Kidney (tissue), 14 donors: ENCODE measurements around the gene PRR33. TPM values are rescaled to one million over a fixed set of nuclear protein-coding genes. Genes with fewer than 3 reads are reported as not detected.
A peak's percentile ranks its signal among the peaks of the same experiment; 100 is the strongest.

ENCODE experiments used
- DNase-seq, 5 donors: peaks; one replicate each; pipeline ENCODE4 v3.0.0-alpha.2; 2013 to 2020
- FAIRE-seq: peaks from 2 replicates; lab custom pipeline; 2012; peaks lifted over from hg19 to GRCh38; lab: Jason Lieb, UNC
- H3K27ac ChIP-seq, 2 donors: one replicate each; pipeline ENCODE4 v1.7.0; 2013; ENCODE audit warnings: low read depth in 2 of 2, low read length in 2 of 2, inconsistent platforms in 1 of 2
- H3K27me3 ChIP-seq: one replicate; pipeline ENCODE4 v1.7.1; 2013; ENCODE audit warnings: low read length, inconsistent platforms; ENCODE audit not compliant: control insufficient read depth, insufficient read depth
- H3K36me3 ChIP-seq, 3 donors: one replicate each; pipeline versions ENCODE4 v1.7.0 to v1.7.1; 2013; ENCODE audit warnings: low read length in 3 of 3, control low read depth in 1 of 3, inconsistent platforms in 1 of 3; ENCODE audit not compliant: insufficient read depth in 3 of 3, control insufficient read depth in 2 of 3
- H3K4me1 ChIP-seq, 3 donors: one replicate each; pipeline versions ENCODE4 v1.7.0 to v1.7.1; 2013; ENCODE audit warnings: low read length in 3 of 3, inconsistent platforms in 1 of 3, low read depth in 1 of 3; ENCODE audit not compliant: control insufficient read depth in 2 of 3, insufficient read depth in 2 of 3
- H3K4me3 ChIP-seq, 3 donors: one replicate each; pipeline versions ENCODE4 v1.7.0 to v1.8.1; 2013; ENCODE audit warnings: low read length in 3 of 3, control low read depth in 1 of 3, inconsistent platforms in 1 of 3
- H3K9ac ChIP-seq, 3 donors: one replicate each; pipeline versions ENCODE4 v1.7.0 to v1.7.1; 2013; ENCODE audit warnings: low read length in 3 of 3, control low read depth in 1 of 3, inconsistent platforms in 1 of 3
- H3K9me3 ChIP-seq, 3 donors: one replicate each; pipeline versions ENCODE4 v1.7.0 to v1.7.1; 2013; ENCODE audit warnings: low read length in 3 of 3, control low read depth in 1 of 3, inconsistent platforms in 1 of 3; ENCODE audit not compliant: control insufficient read depth in 2 of 3, insufficient read depth in 1 of 3
- CTCF ChIP-seq: IDR thresholded peaks from 3 replicates; pipeline ENCODE4 v1.5.1; 2012; ENCODE audit warnings: mild to moderate bottlenecking, moderate library complexity, borderline replicate concordance; ENCODE audit not compliant: insufficient read depth; ENCODE audit errors: extremely low read depth
- intact Hi-C: fragments of 100-400 bp; cut with DNase I; formaldehyde crosslinking; loops from one replicate; pipeline ENCODE4 v1.11.1; 2022
- polyA plus RNA-seq: library from polyadenylated mRNA; stranded (reverse); fragments of 350-450 nt; fragmentation: Illumina TruSeq; extraction: RNeasy Lipid Tissue Mini Kit (QIAGEN cat#74804); gene quantifications from one replicate; pipeline ENCODE4 v1.2.3, GENCODE V29; 2014; ENCODE audit warnings: low read depth, low replicate concordance; ENCODE audit not compliant: insufficient read depth
- total RNA-seq: library from RNA; stranded (reverse); fragmentation: NEBNext Ultra II Directional; extraction: Animal tissue kit (Norgen Biotek cat#: 25700); gene quantifications from one replicate; pipeline ENCODE4 v1.2.1, GENCODE V29; 2021
- donor health status: control.
- donor health status: control.
- donor health status: control.
- donor health status: control.
- donor health status: control.
- donor health status: DM: yes; HTN: yes; CAD: no.
- donor health status: Normal renal cell carcinoma (clear cell type).

Gene PRR33
- total and polyA plus RNA-seq, 2 donors from 2014 or later = not detected

- Histone ChIP-seq H3K9ac (no peak overlapping the region), H3K27ac (no peak overlapping the region), H3K9me3 (no peaks in the 10 kb centered on the region), H3K4me3 (no peak overlapping the region), H3K4me1 (no peaks in the 10 kb centered on the region), H3K36me3 (no peaks in the 10 kb centered on the region), H3K27me3 (no peaks in the 10 kb centered on the region)
- FAIRE-seq (no peak), DNase-seq (peak in 2 of 5 donors; percentile 33 to 65)
- TF ChIP-seq CTCF = no peak
- intact Hi-C loops = no loop called here
Measured at GRCh38 chr11:1935156-1936071, 43.7 kb upstream of the PRR33 start.

GRCh38 chr11:1934335-1935155 is 42.9 kb upstream of the PRR33 start:
- Histone ChIP-seq H3K36me3 (no peaks in the 10 kb centered on the region), H3K27me3 (no peaks in the 10 kb centered on the region), H3K4me1 (no peaks in the 10 kb centered on the region), H3K27ac (no peak overlapping the region), H3K9ac (no peak overlapping the region), H3K9me3 (no peaks in the 10 kb centered on the region), H3K4me3 (no peak overlapping the region)
- TF ChIP-seq CTCF = no peak
- intact Hi-C loops = no loop called here
- FAIRE-seq (no peak), DNase-seq (peak in 1 of 5 donors; percentile 35)

GRCh38 chr11:1933416-1934334 is 42.0 kb upstream of the PRR33 start:
- FAIRE-seq (no peak), DNase-seq (peak in 1 of 5 donors; percentile 37)
- no peak overlapping the region for H3K9ac ChIP-seq
- no peak for TF ChIP-seq CTCF
- no peaks in the 10 kb centered on the region for H3K27me3 ChIP-seq
- intact Hi-C loops = no loop called here
- H3K36me3 ChIP-seq = no peaks in the 10 kb centered on the region
- no peak overlapping the region for H3K4me3 ChIP-seq
- H3K4me1 ChIP-seq = no peaks in the 10 kb centered on the region
- H3K27ac ChIP-seq = no peak overlapping the region
- no peaks in the 10 kb centered on the region for H3K9me3 ChIP-seq
